ENCODE results near the gene TNFRSF11A.

TNFRSF11A gene

DNA sequence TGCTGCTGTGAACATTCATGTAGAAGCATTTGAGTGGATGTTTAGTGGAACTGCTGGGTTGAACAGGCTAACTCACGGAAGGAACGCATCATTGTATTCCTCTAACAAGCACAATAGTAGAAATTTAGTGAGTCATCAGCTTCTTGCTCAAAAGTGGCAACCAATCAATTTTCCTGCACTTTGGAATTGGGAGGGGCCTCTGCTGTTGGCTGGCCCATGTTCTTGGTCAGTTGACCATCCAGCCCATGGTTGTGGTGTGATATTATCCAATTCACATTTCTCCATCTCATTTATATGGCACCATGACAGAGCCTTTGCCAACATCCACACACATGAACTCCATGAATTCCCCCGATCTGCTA lies 95.0 kb downstream of the TNFRSF11A start:
- DNase-seq (ENCODE audit: low spot score), result peak; percentile 41

GRCh38 chr18:62420513-62421209 lies 95.6 kb downstream of the TNFRSF11A start:
- DNase-seq (ENCODE audit: low spot score), result no peak

GRCh38 chr18:62425465-62426190 lies 100.5 kb downstream of the TNFRSF11A start:
- DNase-seq (ENCODE audit: low spot score), result peak; percentile 98

DNA sequence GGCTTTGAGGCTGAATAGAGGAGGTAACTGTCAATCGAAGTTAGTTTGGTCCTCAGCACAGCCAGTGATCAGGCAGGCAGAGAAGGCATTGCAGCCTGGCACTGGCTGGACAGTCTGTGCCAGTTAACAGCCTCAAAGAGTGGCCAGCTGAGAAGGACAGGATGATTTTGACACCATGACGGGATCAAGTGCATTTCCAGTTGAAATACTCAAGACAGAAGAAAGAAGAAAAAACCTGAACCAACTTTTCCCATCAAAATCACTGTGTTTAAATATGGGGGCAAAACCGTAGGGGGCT lies 101.0 kb downstream of the TNFRSF11A start:
- no peak for DNase-seq (ENCODE audit: low spot score)

GRCh38 chr18:62432176-62432575 lies 107.1 kb downstream of the TNFRSF11A start:
- DNase-seq (ENCODE audit: low spot score), result no peak

GRCh38 chr18:62434798-62435197 lies 109.7 kb downstream of the TNFRSF11A start:
- no peak for DNase-seq (ENCODE audit: low spot score)

- DNase-seq (ENCODE audit: low spot score), result no peak
These were observed 110.4 kb downstream of the TNFRSF11A start for GRCh38 chr18:62435435-62436031.

DNA sequence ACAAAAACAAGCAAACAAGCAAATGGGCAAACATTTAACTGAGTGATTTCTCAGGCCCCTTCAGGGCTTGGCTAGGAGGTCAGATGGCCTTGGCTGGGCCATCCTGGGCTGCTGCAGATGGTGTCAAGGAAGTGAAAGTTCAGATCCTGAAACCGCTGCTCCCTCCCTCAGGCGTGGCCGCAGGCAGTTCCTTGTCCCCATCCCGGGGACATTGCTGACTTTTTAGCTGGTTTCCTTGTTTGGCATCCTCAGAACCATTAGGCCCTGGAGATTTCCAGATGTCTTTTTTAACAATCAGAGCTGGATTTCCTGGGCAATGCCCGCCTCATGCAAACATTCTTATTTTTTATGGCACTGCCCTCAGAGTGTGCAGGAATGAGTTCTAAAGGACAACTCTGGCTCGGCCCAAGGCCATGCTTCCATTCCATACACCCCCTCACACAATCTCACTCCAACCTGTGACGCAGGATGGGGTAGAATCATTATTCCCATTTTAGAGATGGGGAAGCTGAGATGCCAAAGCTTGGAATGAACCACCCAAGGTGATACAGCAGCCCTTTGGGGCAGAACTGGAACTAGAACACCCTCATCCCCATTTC lies 111.6 kb downstream of the TNFRSF11A start:
- DNase-seq (ENCODE audit: low spot score), result no peak

- peak; percentile 35 for DNase-seq (ENCODE audit: low spot score)
These were observed 112.3 kb downstream of the TNFRSF11A start for GRCh38 chr18:62437235-62438017.

- no peak for DNase-seq (ENCODE audit: low spot score)
These were observed 112.9 kb downstream of the TNFRSF11A start for GRCh38 chr18:62438018-62438329.

GRCh38 chr18:62438402-62438801 lies 113.3 kb downstream of the TNFRSF11A start:
- no peak for DNase-seq (ENCODE audit: low spot score)

- DNase-seq (ENCODE audit: low spot score), result no peak
These were observed 113.8 kb downstream of the TNFRSF11A start for GRCh38 chr18:62438866-62439265.

Data from RKO (cell line).